ENCODE measurements around the gene TPX2.

Gene TPX2

GRCh38 chr20:31706607-31707257 is 32.4 kb upstream of the TPX2 start:
- no peak for DNase-seq (ENCODE audit: low read depth)

- DNase-seq (ENCODE audit: low read depth) = no peak
Measured at GRCh38 chr20:31707258-31707615, 31.9 kb upstream of the TPX2 start.

GRCh38 chr20:31707994-31708735 is 30.9 kb upstream of the TPX2 start:
- DNase-seq (ENCODE audit: low read depth) = no peak

- no peak for DNase-seq (ENCODE audit: low read depth)
Measured at GRCh38 chr20:31708736-31709534, 30.2 kb upstream of the TPX2 start.

- DNase-seq (ENCODE audit: low read depth) = no peak
Measured at GRCh38 chr20:31709939-31710338, 29.2 kb upstream of the TPX2 start.

GRCh38 chr20:31710423-31711108 is 28.5 kb upstream of the TPX2 start:
- DNase-seq (ENCODE audit: low read depth) = no peak

- DNase-seq (ENCODE audit: low read depth) = no peak
Measured at GRCh38 chr20:31711179-31712111, 27.6 kb upstream of the TPX2 start.

- DNase-seq (ENCODE audit: low read depth) = no peak
Measured at GRCh38 chr20:31712112-31712553, 27.0 kb upstream of the TPX2 start.

- peak; percentile 91 for DNase-seq (ENCODE audit: low read depth)
Measured at GRCh38 chr20:31712564-31713311, 26.4 kb upstream of the TPX2 start.

GRCh38 chr20:31713312-31714273 is 25.5 kb upstream of the TPX2 start:
- peak; percentile 99 for DNase-seq (ENCODE audit: low read depth)

GRCh38 chr20:31715766-31716165 is 23.3 kb upstream of the TPX2 start:
- no peak for DNase-seq (ENCODE audit: low read depth)

GRCh38 chr20:31716351-31716750 is 22.7 kb upstream of the TPX2 start:
- no peak for DNase-seq (ENCODE audit: low read depth)

- no peak for DNase-seq (ENCODE audit: low read depth)
Measured at GRCh38 chr20:31716818-31717477, 22.1 kb upstream of the TPX2 start.

GRCh38 chr20:31717478-31718201 is 21.4 kb upstream of the TPX2 start:
- no peak for DNase-seq (ENCODE audit: low read depth)

GRCh38 chr20:31718952-31719643 is 20.0 kb upstream of the TPX2 start:
- DNase-seq (ENCODE audit: low read depth) = no peak

- peak; percentile 88 for DNase-seq (ENCODE audit: low read depth)
Measured at GRCh38 chr20:31719644-31720485, 19.2 kb upstream of the TPX2 start.

Measured in ELR (cell line).